HG02610 (cell line): ENCODE data around the gene ZNF275.
"Not testable (repeated sequence)": the region's sequence is repeated elsewhere in the genome, so short reads cannot be mapped to it uniquely, and the experiment has no call there.

Experiments
- ATAC-seq: cut with Tn5 transposase; IDR thresholded peaks from one replicate; pipeline ENCODE4 v1.9.1; 2021; ENCODE audit warnings: mild to moderate bottlenecking, moderate library complexity; ENCODE audit not compliant: unreplicated experiment

The ZNF275 gene

GRCh38 chrX:153357877-153358276 lies 23.9 kb downstream of the ZNF275 start:
- ATAC-seq, result no peak

GRCh38 chrX:153361781-153362397 lies 27.9 kb downstream of the ZNF275 start:
- no peak for ATAC-seq

GRCh38 chrX:153365670-153366069 lies 31.7 kb downstream of the ZNF275 start:
- no peak for ATAC-seq

DNA sequence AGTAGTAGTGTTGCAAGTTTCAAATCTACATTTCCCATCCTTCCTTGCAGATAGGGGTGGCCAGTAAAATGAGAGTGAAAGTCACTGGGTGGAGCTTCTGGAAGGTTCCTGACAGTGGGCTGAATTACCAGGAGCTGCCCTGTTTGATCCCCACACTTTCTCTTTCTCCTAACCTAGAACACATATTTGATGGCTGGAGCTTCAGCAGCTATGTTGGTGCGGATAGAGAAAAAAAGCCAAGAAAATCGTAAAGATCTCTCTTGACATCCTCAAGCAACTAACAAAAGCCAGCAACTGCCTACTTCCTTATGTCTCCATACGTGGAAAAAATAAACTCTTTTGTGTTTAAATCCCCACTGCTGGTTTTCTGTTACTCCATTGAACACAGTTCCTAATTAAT lies 32.2 kb downstream of the ZNF275 start:
- no peak for ATAC-seq

GRCh38 chrX:153366878-153367538 lies 33.1 kb downstream of the ZNF275 start:
- no peak for ATAC-seq

DNA sequence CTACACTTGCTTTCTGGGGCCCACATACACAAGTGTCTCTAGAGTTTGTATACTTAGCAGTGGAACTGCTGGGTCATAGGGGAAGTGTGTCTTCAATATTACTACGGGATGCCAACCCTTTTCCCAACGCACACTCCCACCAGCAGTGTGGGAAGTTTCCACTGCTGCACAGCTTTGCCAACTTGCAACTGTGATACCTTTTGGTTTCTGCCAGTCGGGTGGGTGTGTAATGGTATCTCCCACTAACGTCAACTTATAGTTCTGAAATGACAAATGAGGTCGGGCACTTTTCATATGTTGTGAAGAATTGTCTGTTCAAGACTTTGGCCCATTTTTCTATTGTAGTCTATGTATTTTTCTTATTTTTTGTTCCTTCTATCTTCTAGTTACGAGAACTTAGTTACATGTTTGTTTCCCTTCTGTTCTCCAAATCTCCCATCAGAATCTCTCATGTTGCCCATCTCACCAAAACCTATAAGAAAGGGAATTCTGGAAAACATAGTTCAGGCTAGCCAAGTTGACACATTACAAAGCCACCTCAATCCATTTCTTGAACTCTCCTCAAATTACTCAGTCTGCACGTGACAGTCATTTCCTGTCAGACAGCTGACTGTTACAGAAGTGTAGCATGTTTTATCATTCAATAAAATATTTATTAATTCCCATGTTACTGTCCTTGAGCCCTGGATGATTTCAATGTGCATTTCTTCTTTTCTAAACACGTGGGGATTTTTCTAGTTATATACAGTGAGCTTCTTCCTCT lies 36.5 kb downstream of the ZNF275 start:
- ATAC-seq, result no peak

GRCh38 chrX:153371256-153371655 lies 37.3 kb downstream of the ZNF275 start:
- ATAC-seq, result no peak

DNA sequence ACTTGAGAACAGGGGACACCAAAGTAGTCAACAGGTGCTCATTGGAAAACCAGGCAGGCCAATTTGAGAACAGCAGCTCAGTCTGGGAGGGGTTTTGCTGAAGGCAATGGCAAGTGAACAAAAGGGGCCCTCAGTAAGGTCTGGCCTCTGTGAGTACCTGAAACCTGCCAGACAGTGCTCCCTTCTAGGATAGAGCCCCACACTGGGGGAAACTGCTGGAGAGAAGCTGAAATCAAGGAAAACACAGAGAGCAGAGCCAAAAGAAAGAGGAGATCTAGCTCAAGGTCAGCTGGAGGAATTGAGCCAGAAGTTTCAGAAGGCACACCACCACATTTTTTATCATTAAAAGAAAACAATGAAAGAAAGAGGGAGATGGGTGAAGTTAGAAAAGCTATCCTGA lies 39.0 kb downstream of the ZNF275 start:
- no peak for ATAC-seq

- ATAC-seq, result no peak
These were observed 40.5 kb downstream of the ZNF275 start for GRCh38 chrX:153374426-153374825.

- no peak for ATAC-seq
These were observed 41.6 kb downstream of the ZNF275 start for GRCh38 chrX:153375571-153375970.

DNA sequence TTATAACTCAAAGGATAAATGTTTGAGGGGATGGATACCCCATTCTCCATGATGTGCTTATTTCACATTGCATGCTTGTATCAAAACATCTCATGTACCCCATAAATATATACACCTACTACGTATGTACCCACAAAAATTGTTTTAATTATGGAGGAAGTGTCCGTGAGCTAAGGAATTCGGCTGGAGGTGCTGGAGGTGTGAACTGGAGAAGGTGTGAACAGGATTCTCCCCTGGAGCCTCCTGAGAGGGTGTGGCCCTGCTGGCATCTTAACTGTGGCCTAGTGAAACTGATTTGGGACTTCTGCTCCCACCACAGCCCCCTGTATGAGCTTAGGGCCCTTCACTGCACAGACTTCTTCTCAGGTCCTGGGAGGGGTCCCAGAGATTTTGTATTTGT lies 43.8 kb downstream of the ZNF275 start:
- no peak for ATAC-seq

- no peak for ATAC-seq
These were observed 44.7 kb downstream of the ZNF275 start for GRCh38 chrX:153378607-153379006.

GRCh38 chrX:153379508-153379907 lies 45.6 kb downstream of the ZNF275 start:
- ATAC-seq, result no peak

- no peak for ATAC-seq
These were observed 46.1 kb downstream of the ZNF275 start for GRCh38 chrX:153379971-153380581.

DNA sequence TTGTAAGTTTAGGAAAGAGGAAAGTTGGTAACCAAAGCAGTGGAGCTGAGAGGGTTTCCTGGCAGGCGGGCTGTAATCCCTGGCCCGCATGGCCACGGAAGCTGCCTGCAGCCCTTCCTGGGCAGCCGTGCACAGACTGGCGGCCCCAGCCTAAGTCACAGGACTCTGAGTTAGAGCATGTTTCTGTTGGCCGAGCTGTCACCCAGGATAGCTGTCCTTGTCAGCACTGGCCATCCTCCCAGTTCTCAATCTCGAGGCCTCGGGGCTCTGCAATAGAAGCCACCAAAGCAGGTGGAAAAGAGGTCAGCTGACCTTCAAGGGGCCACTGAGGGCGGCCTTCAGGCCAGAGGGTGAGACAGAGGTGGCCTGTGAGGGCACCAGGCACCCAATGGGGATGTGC lies 46.7 kb downstream of the ZNF275 start:
- ATAC-seq, result no peak

GRCh38 chrX:153381684-153382532 lies 48.0 kb downstream of the ZNF275 start:
- no peak for ATAC-seq

- no peak for ATAC-seq
These were observed 48.9 kb downstream of the ZNF275 start for GRCh38 chrX:153382563-153383482.

DNA sequence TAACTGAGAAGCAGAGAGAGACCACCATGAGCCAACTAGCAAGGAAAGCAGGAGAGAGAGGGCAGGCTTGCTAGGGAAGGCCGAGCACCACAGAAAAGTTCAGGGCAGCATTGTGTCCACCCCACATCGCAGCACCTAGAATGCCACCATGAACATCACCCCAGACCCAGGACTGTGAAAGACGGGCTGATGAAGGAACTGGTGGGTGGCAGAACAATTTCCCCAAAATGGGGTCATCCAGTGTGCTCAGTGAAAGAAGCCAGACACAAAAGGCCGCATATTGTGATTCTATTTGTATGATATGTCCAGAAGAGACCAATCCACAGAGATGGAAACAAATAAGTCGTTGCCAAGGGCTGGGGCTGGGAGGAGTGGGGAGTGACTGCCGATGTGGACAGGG lies 50.4 kb downstream of the ZNF275 start:
- no peak for ATAC-seq

DNA sequence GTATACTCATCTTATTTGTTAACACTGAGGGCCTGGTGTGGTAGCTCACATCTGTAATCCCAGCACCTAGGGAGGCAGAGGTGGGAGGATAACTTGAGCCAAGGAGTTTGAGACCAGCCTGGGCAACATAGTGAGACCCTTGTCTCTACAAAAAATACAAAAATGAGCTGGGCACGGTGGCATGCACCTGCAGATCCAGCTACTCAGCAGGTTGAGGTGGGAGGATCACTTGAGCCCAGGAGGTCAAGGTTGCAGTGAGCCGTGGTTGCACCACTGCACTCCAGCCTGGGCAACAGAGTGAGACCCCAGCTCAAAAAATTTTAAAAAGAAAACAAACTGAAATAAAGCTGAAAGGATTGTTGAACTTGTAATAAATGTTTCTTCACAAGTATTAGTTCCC lies 51.0 kb downstream of the ZNF275 start:
- ATAC-seq, result not testable (repeated sequence)

DNA sequence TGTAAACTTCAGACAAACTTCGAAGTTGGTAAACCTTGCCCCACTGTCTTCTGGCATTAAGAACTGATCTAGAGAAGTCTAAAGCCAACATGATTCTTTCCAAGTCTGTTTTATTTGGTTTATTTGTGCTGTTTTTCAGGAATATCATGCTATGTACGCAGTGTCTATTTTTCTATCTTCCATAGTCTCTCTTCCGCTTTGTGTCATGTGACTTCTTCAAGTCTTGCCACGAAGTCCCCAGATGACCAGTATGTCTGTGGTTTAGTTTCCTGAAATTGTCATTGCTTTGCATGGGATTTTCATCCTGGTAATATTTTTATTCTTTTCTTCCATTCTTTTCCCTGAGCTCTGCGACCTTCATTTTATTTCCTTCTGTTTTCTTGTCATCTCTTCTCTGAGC lies 52.1 kb downstream of the ZNF275 start:
- ATAC-seq, result no peak
